AML-193 (cell line): ENCODE measurements around the gene PPM1E.
"Not testable (repeated sequence)": the region's sequence is repeated elsewhere in the genome, so short reads cannot be mapped to it uniquely, and the experiment has no call there.

Source experiments
- DNase-seq, 2 experiments: peaks; one replicate each; lab custom pipeline; 2025; lab: John Stamatoyannopoulos, UW

Gene PPM1E

GRCh38 chr17:58755577-58756245 is at the start of gene PPM1E:
Gene PPM1E (plus strand): TSS chr17:58755854.
- no peak for DNase-seq

GRCh38 chr17:58706351-58707140 is 49.1 kb upstream of the PPM1E start:
- DNase-seq: no peak

GRCh38 chr17:58710948-58711552 is 44.6 kb upstream of the PPM1E start:
- peak; percentile 53 to 63 for DNase-seq

GRCh38 chr17:58722274-58722673 is 33.4 kb upstream of the PPM1E start:
- DNase-seq: no peak

GRCh38 chr17:58722696-58723095 is 33.0 kb upstream of the PPM1E start:
- no peak for DNase-seq

GRCh38 chr17:58728798-58729197 is 26.9 kb upstream of the PPM1E start:
- DNase-seq: no peak

GRCh38 chr17:58730937-58731336 is 24.7 kb upstream of the PPM1E start:
- DNase-seq: no peak

GRCh38 chr17:58734040-58734439 is 21.6 kb upstream of the PPM1E start:
- no peak for DNase-seq

GRCh38 chr17:58734811-58735210 is 20.8 kb upstream of the PPM1E start:
- no peak for DNase-seq

- no peak for DNase-seq
Observed at GRCh38 chr17:58741121-58741625, 14.5 kb upstream of the PPM1E start.

GRCh38 chr17:58747674-58748073 is 8.0 kb upstream of the PPM1E start:
- no peak for DNase-seq

- not testable (repeated sequence) for DNase-seq
Observed at GRCh38 chr17:58749627-58750026, 6.0 kb upstream of the PPM1E start.

- no peak for DNase-seq
Observed at GRCh38 chr17:58753026-58753425, 2.6 kb upstream of the PPM1E start.

GRCh38 chr17:58755269-58755576 is 431 bp upstream of the PPM1E start:
- DNase-seq: no peak

- no peak for DNase-seq
Observed at GRCh38 chr17:58756246-58757161, 850 bp downstream of the PPM1E start.

- no peak for DNase-seq
Observed at GRCh38 chr17:58757162-58757613, 1.5 kb downstream of the PPM1E start.

GRCh38 chr17:58758890-58759289 is 3.2 kb downstream of the PPM1E start:
- no peak for DNase-seq

GRCh38 chr17:58759522-58759921 is 3.9 kb downstream of the PPM1E start:
- no peak for DNase-seq

GRCh38 chr17:58760248-58760647 is 4.6 kb downstream of the PPM1E start:
- DNase-seq: no peak

GRCh38 chr17:58763263-58763662 is 7.6 kb downstream of the PPM1E start:
- no peak for DNase-seq

GRCh38 chr17:58764373-58764772 is 8.7 kb downstream of the PPM1E start:
- DNase-seq: no peak

GRCh38 chr17:58778482-58778881 is 22.8 kb downstream of the PPM1E start:
- DNase-seq: not testable (repeated sequence)
